NCI-H187 (cell line): ENCODE results near the gene PPHLN1.

Source experiments
- DNase-seq, 2 experiments: peaks; one replicate each; lab custom pipeline; 2025; lab: John Stamatoyannopoulos, UW

Gene PPHLN1

DNA sequence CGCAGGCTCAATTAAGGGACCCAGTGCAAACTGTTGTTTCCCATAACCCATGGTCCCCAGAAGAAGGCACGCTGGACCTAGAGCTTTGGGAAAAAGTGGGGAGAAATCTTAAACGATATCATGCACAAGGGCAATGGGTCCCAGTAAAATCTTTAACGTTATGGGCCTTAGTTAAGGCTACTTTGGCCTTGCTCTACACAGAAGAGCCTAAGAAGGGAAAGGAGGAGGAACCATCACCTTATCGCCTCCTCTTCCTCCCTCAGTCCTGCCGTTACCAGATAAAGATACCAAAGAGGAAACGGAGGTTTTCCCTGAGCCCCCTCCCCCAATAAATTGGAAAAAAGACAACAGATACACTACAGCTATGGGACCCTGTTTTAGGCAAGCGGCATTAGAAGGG, 116.9 kb downstream of the PPHLN1 start:
- DNase-seq = no peak

DNA sequence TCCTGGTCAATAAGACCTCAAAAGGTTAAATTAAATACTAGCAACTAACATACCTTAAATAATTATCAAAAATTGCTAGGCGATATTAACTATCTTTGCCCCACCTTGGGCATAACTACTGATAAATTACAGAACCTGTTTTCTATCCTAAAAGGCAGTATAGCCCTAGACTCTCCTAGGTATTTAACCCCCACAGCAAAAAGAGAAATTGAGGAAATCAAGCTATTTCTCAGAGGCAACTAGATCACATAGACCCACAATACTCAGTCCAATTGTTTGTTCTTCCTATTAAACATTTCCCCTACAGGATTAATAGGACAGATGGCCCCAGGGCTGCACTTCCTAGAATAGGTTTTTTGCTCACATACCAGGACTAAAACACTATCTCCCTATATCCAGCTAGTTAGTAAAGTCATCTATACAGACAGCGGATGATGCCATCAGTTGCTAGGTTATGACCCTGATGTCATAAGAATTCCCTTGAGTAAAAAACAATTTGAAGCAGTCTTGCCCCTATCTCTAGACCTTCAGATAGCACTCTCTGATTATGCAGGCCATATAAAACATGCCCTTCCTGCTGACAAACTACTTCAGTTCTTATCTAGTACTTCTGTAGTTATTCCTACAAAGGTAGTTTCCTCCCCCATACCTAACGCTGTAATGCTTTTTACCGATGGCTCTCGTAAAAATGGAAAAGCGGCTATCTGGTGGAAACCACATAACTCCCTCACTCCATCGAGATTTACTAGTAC, 118.4 kb downstream of the PPHLN1 start:
- DNase-seq = no peak

DNA sequence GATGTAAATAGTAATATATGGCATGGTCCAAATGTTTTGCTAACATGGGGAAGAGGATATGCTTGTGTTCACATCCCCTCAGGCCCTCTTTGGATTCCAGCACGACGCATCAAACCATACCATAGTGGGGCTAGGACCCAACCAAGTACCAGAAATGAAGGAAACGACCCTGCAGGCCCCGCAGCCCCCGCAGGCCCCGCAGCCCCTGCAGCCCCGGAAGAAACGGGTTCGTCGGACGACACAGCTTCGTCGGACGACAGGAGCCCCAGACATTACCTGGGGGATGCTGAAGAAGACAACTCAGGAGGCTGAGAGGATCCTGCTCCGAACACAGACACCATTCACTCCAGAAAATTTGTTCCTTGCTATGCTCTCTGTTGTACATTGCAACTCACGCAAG, 119.9 kb downstream of the PPHLN1 start:
- no peak for DNase-seq

DNA sequence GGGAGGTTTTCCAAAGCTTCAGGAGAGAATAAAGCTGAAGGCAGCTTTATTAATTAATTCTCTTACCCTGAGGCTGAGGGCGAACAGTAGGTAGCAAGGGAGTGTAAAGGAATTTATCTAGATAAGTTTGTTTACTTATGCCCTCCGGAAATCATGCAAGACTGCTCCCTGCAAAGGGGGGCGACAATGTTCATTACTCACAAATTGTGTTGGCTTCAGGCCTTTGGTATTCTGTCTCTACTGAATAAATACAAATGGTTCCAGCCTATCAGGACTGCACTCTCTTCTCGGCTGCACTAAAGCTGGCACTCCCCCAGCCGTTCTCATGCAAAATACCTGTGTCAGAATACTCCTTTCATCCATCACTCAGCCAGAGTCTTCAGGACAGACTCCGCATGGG, 120.8 kb downstream of the PPHLN1 start:
- DNase-seq = no peak

DNA sequence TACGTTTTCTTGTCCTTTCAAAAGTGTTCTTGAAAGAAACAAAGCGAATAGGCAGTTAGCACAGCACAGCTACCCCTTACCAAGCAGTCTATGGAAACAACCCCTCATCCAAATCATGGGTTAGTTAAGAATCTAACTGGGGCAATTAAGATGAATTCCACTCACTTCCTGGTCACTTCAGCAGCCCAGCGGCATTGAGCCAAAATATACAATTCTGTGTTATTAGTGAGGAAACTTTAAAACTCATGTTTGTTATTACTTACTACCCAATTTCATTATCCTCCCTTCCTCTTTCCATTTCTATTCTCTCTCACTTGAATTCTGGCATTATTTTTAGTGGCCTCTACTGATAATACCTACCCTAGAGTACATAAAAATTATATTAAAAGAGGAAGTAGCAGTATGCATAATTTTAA, 121.4 kb downstream of the PPHLN1 start:
- DNase-seq = no peak

DNA sequence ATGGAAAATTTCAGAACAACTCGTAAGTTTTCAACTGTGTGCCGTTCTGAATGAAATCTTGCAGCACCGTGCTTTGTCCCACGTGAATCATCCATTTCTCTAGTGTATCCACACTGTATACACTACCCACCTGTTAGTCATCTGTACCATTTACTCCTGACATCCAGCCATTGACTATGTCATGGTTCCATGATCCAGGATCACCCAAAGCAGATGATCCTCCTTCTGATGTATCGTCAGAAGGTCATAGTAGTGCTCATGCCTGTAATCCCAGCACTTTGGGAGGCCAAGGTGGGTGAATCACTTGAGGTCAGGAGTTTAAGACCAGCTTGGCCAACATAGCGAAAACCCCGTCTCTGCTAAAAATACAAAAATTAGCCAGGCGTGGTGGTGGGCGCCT, 122.9 kb downstream of the PPHLN1 start:
- DNase-seq = no peak

DNA sequence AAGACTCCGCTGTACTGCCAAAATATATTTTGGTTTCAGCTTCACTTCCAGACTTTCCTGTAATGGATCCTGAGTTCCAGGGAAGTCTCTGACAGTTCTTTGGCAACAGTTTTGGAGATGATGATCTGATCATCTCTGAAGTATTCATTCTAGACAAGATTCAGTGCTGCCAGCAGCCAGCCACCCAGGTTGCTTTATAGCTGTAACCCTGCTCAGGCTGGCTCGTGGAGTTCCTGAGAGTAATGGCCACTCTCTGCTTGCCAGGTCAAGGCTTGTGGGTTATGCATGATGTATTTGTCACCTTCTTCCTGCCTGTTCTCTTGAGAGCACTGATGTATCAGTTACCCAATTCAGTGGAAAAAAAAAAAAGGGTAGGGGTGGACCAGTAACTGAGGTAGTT, 124.3 kb downstream of the PPHLN1 start:
- no peak for DNase-seq

DNA sequence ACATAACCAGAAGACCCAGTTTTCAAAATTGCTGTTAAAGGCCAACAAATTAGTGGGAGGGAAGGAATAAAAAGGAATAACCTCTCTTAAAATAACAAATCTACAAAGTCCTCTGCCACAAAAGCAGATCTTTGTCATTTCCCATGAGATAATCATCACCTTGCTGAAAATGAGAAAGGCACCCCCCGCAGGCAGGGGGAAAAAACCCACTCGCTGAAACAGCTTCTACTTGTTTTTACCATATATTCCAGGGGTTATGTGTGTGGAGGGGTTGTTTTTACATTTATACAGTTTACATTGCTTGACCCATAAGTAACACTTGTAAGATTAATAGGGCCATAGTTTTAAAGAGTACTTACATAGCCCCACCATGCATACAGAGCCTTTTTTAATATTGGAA, 132.6 kb downstream of the PPHLN1 start:
- no peak for DNase-seq

DNA sequence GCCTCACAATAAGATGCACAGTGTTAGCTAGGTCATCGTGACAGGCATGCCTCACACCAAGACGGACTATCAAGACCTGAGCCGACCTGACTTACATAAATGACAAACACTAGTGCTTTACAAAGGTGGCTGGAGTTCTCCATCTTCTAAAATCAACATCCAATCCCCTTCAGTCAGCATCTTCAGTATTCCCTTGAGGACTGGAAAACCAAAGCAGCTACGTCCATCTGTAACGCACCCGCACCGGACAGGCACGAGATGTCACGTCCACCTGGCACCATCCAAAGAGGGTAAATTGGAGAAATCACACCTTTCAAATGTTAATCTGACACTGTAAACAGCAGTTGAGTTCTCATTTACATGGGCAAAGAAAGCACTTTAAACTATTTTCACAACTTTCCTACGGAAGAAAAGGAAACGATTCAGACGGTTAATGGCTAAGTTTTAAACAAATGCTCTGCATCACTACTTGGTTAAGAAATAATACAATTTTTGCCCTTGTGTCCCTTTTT, 133.4 kb downstream of the PPHLN1 start:
- no peak for DNase-seq

DNA sequence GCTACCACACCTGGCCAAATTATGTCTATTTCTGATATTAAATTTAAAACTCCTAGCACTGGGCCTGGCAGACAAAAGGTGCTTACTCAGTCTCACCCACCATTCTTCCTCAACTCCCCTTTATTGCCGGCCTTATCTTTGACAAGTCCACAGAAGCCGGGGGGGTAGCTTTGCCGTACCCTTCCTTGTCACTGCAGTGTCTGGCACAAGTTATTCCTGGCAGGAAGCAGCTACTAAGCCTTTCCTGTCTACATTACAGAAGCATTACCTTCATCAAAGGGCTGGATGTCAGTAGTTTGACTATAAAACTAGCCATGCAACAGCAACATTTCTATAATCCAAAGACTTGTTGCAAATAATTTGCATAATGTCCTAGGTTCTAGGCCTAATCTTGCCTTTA, 136.5 kb downstream of the PPHLN1 start:
- no peak for DNase-seq

DNA sequence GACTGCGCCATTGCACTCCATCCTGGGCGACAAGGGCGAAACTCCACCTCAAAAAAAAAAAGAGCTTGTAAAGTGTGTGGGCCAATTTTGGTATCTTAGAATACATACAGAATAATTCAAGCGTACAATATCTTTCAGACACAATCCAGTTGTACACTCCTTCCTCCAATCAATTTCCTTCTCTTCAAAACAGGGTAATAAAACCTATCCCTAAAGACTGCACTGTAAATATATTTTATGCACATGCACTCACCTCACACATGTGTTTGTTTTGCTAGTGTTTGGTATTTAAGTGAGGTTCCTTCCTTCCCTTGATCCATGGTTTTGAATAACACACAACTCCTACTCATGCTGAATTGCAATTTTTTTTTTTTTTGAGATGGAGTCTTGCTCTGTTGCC, 137.7 kb downstream of the PPHLN1 start:
- DNase-seq = no peak

DNA sequence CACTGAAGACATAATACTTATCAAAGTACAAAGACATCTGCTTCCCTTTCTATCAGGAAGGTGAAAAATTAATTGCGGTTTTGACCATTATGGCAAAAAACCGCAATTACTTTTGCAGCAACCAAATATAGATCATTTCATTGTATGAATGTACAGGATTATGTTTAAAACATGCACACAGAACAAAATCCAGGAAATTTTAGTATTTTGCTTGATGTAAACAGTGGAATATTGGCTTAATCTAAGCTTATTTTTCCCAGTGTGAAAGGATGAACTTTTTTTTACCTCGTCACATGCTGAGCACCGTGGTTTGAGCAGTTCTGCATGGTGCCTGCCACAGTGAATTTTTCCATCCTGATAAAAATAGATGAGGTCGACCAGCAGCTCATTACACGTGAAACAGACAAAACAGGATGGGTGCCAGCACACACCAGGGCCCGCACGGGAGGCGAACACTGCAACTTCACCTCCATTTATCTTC, 142.4 kb downstream of the PPHLN1 start:
- no peak for DNase-seq

DNA sequence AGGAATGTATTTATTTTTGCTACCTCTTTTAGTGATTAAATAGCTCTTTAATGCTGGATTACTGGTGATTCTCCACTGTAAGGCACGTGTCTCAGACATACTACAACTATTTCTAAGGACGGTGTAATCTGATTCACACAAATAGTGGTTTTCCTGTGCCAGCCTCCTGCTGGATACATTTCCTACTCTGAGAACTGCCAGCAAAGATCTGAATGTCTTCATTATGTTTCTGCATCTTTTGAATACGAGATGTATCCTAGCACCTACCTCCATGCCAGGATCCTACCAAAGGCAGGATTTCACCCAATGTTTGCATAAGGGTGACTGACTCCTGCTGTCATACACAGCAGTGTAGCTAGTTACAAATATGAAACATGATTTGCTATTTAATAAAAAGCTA, 143.0 kb downstream of the PPHLN1 start:
- DNase-seq = no peak

DNA sequence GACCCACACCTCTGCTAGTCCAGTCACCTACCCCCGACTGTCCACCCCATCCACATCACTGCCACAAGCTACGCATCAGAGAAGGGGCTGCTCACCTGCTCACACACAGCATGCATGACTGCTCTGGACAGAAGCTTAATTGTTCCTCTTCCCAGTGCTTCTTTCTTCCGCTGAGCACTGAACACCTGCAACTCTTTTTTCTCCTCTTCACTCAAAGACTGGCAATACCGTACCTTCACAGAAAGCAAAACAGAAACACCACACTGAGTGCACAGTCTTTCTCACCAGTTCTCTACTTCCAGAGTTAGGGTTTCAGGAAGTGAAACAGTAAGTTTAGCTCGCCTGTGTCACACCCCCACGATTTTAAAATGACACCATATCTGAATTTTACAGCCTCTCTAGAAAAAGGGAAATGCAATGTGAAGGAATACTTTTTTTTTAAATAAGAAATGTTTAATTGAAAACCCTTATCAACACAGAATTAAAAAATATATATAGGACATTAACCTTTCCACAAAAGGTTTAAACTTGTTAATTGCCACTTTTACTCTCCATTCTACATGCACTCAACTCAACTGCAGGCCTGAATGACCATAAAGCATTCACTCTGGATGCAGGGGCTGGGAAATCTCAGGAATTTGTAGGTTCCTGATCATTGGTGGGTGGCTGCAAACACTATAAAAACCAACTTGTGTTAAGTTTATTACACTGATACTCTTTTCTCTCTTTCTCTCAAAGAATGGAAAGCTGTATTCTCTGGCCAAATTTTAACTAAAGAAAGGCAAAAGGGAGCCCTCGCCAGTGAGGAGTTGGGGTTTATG, 143.6 kb downstream of the PPHLN1 start:
- DNase-seq = no peak

DNA sequence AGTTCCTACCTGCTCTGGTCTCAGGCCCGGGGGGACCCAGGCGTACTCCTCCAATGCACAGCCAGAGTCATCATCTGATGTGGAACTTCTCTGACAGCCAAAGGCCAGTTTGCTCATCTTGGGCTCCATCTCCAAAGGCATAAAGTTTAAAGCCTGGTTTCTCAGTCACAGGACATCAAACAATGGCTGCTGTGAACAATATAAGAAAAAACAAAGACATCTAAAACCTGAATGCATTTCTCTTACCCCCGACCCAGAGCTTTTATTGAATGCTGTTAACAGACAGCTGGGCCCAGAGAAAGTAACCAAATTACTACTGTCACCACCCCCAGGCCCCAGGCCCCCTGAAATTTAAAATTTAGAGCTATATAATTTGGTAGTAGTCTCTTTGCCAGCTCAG, 146.4 kb downstream of the PPHLN1 start:
- DNase-seq = no peak

DNA sequence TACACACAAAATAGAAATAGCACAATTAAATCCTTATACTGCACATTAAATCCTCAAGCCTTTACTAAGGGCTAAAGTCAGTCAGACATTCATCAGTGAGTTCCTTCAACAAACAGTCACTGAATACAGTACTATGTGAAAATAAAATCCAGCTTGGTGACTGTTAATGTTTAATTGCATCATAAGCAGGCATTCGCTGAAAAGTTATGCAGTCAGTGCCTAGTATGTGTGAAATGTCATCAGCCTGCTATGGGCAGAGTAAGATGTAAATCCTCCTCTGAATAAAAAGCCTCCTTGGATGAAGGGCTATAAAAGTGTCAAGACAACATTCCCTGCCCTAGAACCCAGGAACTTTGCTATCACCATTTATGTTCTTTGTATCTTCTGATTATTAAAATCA, 147.2 kb downstream of the PPHLN1 start:
- no peak for DNase-seq

DNA sequence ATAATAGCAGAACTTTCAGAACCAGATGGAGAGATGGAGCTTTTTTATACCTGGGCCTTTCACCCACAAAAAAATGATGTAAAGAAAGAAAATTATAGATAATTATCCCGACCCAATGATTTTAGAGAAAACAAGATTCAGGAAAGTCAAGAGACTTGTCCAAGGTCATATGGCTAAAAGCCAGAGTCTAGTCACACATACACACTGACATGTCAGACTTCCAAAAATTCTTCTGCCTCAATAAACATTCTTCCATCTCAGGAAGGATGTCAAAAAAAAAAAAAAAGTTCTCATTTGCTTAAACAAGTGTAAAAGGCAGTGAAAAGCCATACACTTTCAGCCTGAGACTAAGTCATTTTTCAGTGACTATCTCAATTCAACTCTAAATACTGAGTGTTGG, 147.6 kb downstream of the PPHLN1 start:
- DNase-seq = no peak

DNA sequence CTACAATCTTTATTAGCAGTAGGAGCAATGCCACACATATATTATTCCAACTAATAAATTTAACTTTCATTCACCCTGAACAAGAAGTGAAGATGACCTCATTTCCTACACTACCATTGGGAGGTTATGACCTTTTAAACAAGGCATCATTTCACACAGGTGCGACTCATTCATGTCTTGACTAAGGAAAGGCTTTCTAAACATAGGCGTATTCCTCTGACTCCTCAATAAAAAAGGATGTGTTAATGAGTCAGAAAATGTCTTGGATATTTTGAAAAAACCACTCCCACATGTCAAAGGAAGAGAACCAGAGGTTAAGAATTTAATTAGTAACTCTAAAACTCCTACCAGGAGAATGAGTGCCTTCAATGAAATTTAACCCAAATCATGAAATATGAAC, 148.4 kb downstream of the PPHLN1 start:
- DNase-seq = no peak

DNA sequence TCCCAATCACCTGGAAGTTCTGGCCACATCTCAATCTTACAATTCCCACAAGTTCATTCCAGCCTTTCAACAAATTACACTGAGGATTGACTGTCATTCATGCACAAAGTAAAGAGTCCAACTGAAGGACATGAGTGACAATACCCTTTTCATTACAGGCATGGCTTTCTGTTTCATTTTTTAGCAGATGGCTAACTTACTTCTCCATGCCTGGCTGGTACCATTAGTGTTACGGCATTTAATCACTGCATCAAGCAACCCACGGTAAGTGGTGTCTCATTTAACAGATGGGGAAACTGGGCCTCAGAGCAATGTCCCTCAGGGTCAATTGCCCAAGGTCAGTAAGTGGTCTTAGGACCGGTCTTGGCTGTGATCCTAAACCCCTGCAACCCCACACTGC, 149.1 kb downstream of the PPHLN1 start:
- DNase-seq = peak; percentile 46 to 70

DNA sequence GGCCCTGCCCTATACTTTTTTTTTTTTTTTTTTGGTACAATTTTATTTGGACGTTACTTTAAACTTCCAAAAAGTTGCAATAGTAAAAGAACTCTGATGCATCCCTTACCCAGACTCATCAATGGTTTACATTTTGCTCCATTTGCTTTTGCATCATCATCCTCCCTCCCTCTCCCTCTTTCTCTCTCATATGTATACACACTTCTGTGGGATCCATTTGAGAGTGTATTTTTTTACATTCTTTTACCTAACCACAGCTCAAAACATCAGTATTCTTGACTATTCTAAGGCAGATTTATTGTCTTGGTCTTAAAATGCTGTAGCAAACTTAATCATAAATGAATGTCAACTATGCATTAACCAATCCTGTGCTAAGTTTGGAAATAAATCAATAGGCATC, 152.0 kb downstream of the PPHLN1 start:
- no peak for DNase-seq

DNA sequence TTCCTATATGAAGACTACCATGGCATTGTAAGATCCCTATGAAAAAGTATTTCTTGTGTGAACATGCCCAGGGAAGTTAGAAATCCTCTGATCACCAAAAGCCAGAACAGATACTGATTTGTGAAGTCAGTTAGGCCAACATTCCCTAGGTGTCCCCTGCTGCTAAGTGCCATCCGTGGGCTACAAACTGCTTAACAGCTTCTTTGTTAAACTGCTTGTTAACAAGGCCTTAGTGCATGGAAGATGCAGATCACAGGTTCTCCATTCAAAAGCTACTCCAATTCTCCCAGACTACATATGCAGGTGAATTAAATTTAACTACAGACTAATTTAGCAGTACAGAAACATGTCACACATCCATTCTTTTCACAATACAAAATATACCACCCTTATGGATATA, 155.4 kb downstream of the PPHLN1 start:
- no peak for DNase-seq

DNA sequence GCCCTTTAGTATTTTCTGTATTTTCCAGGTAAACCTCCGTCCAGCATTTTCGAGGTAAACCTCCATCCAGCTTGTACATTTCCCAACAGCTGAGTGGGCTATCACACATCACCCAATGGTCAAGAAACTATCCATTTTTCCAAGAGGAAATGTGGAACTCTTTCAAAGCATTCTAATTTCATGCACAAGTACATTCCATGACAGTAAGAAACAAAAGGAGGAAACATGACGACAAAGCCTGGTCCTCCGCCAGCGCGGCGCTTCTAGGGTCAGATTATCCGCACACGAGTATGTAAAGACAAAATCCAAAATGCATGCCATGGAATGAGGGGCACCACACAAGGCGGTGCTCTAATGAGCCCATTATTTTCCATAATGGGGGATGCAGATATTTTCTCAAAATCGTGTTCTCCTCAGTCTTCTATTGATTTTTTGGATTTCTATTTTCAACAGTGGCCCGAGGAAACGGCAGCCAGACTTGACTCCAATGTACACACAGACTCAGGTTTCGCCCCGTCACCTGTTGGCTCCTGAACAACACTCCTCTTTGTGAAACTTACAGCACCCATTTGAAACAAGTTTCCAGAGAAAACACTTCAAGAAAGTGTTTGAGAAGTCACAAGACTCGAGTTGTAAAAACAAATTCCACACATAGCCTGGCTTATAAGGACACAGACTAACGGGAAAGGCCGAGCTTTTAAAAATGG, 156.2 kb downstream of the PPHLN1 start:
- no peak for DNase-seq
